ENCODE measurements around the gene AKAP13. TPM values are rescaled to one million over a fixed set of nuclear protein-coding genes. Genes with fewer than 3 reads are reported as not detected.

AKAP13 gene
- total and polyA plus RNA-seq, 3 donors from 2014 or later, result 79.5 to 207 (median 187) TPM

GRCh38 chr15:85539491-85539890 is 159.1 kb downstream of the AKAP13 start:
- Histone ChIP-seq H3K27me3 (no peaks in the 10 kb centered on the region), H3K4me3 (no peak overlapping the region), H3K27ac (no peak overlapping the region), H3K4me1 (peaks cover 16% of the 10 kb centered on the region), H3K36me3 (ENCODE audit: low read depth, missing control alignments) (no peaks in the 10 kb centered on the region), H3K9me3 (no peaks in the 10 kb centered on the region)
- no peak for TF ChIP-seq POLR2A (IDR thresholded peaks at IDR 0.05)
- no peak for TF ChIP-seq CTCF (IDR thresholded peaks at IDR 0.05)
- DNase-seq, result no peak
- intact Hi-C loops (cut with DNase I; ENCODE audit: low total_unique reads), result no loop called here

DNA sequence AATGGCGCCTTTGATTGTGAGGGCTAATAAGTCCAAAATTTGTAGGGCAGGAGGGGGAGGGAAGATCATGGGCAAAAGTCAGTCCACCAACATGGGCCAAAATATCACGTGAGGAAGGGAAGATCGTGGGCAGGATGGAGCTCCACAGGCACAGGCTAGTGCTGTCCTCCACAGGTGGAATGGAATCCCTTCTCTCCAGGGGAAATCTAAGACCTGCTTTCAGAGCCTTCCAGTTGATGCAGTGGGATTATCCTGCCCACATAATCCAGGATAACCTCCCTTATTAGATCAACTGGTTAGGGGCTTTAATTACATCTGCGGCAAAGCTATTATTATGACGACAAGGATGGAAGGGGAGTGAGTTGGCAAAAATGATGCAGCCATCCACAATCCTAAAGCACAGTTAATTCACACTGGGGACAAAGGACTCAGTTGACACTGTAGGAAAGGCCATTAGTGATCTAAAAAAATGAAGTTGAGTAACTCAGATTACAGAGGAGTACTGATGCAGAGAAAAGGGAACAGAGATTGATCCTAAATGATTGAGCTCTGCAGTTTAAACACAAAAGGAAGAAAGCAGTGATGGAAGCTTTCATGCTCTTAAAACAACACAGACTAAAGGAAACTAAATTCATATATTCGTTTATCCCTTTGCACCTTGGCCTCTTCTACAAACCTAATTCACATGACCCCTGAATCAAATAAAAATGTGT is 159.8 kb downstream of the AKAP13 start:
- Histone ChIP-seq H3K4me1 (peaks cover 16% of the 10 kb centered on the region), H3K36me3 (ENCODE audit: low read depth, missing control alignments) (no peaks in the 10 kb centered on the region), H3K4me3 (no peak overlapping the region), H3K27ac (no peak overlapping the region), H3K9me3 (no peaks in the 10 kb centered on the region), H3K27me3 (no peaks in the 10 kb centered on the region)
- DNase-seq, result no peak
- 89% methylated on average over 6 of the region's 6 CpGs for WGBS, 2 donors
- intact Hi-C loops (cut with DNase I; ENCODE audit: low total_unique reads), result no loop called here
- no peak for TF ChIP-seq POLR2A (IDR thresholded peaks at IDR 0.05)
- no peak for TF ChIP-seq CTCF (IDR thresholded peaks at IDR 0.05)

GRCh38 chr15:85541744-85542143 is 161.3 kb downstream of the AKAP13 start:
- Histone ChIP-seq H3K4me3 (no peak overlapping the region), H3K27me3 (no peaks in the 10 kb centered on the region), H3K36me3 (ENCODE audit: low read depth, missing control alignments) (no peaks in the 10 kb centered on the region), H3K4me1 (peaks cover 16% of the 10 kb centered on the region), H3K9me3 (no peaks in the 10 kb centered on the region), H3K27ac (no peak overlapping the region)
- no peak for TF ChIP-seq CTCF (IDR thresholded peaks at IDR 0.05)
- no peak for TF ChIP-seq POLR2A (IDR thresholded peaks at IDR 0.05)
- 81 to 82% methylated on average over 1 of the region's 1 CpG for WGBS, 2 donors
- intact Hi-C loops (cut with DNase I; ENCODE audit: low total_unique reads), result no loop called here
- no peak for DNase-seq

- H3K4me1 ChIP-seq, result peaks cover 13% of the 10 kb centered on the region
- H3K27ac ChIP-seq, result no peak overlapping the region
- H3K9me3 ChIP-seq, result no peaks in the 10 kb centered on the region
- TF ChIP-seq POLR2A (IDR thresholded peaks at IDR 0.05), result no peak
- no peak for TF ChIP-seq CTCF (IDR thresholded peaks at IDR 0.05)
- 78 to 84% methylated on average over 3 of the region's 3 CpGs for WGBS, 2 donors
- intact Hi-C loops (cut with DNase I; ENCODE audit: low total_unique reads), result no loop called here
- no peak for DNase-seq
- no peaks in the 10 kb centered on the region for H3K27me3 ChIP-seq
- no peaks in the 10 kb centered on the region for H3K36me3 ChIP-seq (ENCODE audit: low read depth, missing control alignments)
- no peak overlapping the region for H3K4me3 ChIP-seq
These were observed 162.1 kb downstream of the AKAP13 start for GRCh38 chr15:85542488-85542887.

DNA sequence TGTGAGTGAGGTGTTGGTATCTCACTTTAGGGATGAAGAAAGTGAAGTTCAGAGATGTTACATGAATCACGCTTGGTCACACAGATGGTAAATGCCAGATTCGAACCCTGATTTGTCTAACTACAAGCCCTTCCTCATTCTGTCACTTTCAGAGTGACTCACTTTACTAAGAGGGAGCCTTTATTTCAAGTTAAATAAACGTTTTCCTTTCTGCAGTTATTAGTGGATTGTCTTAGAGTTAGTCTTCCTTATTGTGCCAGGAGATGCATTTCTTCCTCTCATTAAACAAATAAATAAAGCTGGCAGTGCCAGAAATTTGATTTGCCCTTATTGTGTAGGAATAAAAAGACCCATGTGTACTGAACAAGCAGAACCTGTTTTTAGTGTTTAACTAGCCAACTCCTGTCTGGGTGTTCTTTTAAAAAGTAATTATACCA is 162.5 kb downstream of the AKAP13 start:
- intact Hi-C loops (cut with DNase I; ENCODE audit: low total_unique reads), result no loop called here
- Histone ChIP-seq H3K4me1 (peaks cover 13% of the 10 kb centered on the region), H3K9me3 (no peaks in the 10 kb centered on the region)

More for the DNA sequence above, 162.5 kb downstream of the AKAP13 start:
- no peak for DNase-seq
- TF ChIP-seq CTCF (IDR thresholded peaks at IDR 0.05), result no peak
- no peak for TF ChIP-seq POLR2A (IDR thresholded peaks at IDR 0.05)
- 55 to 64% methylated on average over 3 of the region's 3 CpGs for WGBS, 2 donors
- no peaks in the 10 kb centered on the region for H3K36me3 ChIP-seq (ENCODE audit: low read depth, missing control alignments)
- H3K4me3 ChIP-seq, result no peak overlapping the region
- no peaks in the 10 kb centered on the region for H3K27me3 ChIP-seq
- H3K27ac ChIP-seq, result peak overlapping the region in 1 of 2 donors; percentile 56

Data from testis (tissue), 3 donors.